H1 (cell line): Measurements from ENCODE around the gene CIT. TPM values are rescaled to one million over a fixed set of nuclear protein-coding genes. Genes with fewer than 3 reads are reported as not detected.

Experiments
- JUND ChIP-seq: IDR thresholded peaks from 2 replicates; pipeline ENCODE4 v1.6.1; 2011; ENCODE audit warnings: mild to moderate bottlenecking, improper control_type of control experiment, low read length
- POLR2A ChIP-seq, 2 experiments: IDR thresholded peaks; 1 replicate in 1 of 2; 2 replicates in 1 of 2; pipeline ENCODE4 v1.6.1; 2011; ENCODE audit warnings: low read depth in 2 of 2, low read length in 2 of 2, mild to moderate bottlenecking in 2 of 2; ENCODE audit errors: control extremely low read depth in 1 of 2
- polyA plus RNA-seq, 7 experiments: library from polyadenylated mRNA; depleted of rRNA in 3 of 7; stranded (reverse) in 5 of 7; unstranded in 2 of 7; fragments of >200 nt in 5 of 7; fragments of 200-250 nt in 2 of 7; gene quantifications; 1 replicate in 5 of 7; 2 replicates in 1 of 7; 4 replicates in 1 of 7; pipeline versions ENCODE4 v1.2.1 to v1.2.3, GENCODE V29; 2011 to 2013; ENCODE audit warnings: missing spikeins in 2 of 7, mixed read lengths in 2 of 7
- total RNA-seq: library from RNA; stranded (reverse); fragmentation: NEBNext Ultra II Directional; extraction: Animal tissue kit (Norgen Biotek cat#: 25700); gene quantifications from 2 replicates; pipeline ENCODE4 v1.2.1, GENCODE V29; 2021
- TF ChIP-seq, protein P1 (sequence below): fragments of 300-600 bp; sonication (generic); IDR thresholded peaks from 2 replicates; pipeline ENCODE4 v1.7.1; 2012; ENCODE audit warnings: low read length, moderate library complexity, mild to moderate bottlenecking, inconsistent platforms; ENCODE audit not compliant: insufficient replicate concordance
- TF ChIP-seq, protein P2 (sequence below), 3 experiments: IDR thresholded peaks; 1 replicate in 2 of 3; 2 replicates in 1 of 3; pipeline versions ENCODE4 v1.5.1 to v1.6.1; 2011; ENCODE audit warnings: low read length in 3 of 3, mild to moderate bottlenecking in 3 of 3, inconsistent platforms in 2 of 3, low read depth in 1 of 3, moderate library complexity in 1 of 3; ENCODE audit not compliant: insufficient read depth in 1 of 3; ENCODE audit errors: control extremely low read depth in 1 of 3

CIT gene
- total and polyA plus RNA-seq, 2 of the 8 experiments (the other 6 are each of a cell fraction or from before 2014, with no cell fraction given), result 17.1 to 60.9 TPM

DNA sequence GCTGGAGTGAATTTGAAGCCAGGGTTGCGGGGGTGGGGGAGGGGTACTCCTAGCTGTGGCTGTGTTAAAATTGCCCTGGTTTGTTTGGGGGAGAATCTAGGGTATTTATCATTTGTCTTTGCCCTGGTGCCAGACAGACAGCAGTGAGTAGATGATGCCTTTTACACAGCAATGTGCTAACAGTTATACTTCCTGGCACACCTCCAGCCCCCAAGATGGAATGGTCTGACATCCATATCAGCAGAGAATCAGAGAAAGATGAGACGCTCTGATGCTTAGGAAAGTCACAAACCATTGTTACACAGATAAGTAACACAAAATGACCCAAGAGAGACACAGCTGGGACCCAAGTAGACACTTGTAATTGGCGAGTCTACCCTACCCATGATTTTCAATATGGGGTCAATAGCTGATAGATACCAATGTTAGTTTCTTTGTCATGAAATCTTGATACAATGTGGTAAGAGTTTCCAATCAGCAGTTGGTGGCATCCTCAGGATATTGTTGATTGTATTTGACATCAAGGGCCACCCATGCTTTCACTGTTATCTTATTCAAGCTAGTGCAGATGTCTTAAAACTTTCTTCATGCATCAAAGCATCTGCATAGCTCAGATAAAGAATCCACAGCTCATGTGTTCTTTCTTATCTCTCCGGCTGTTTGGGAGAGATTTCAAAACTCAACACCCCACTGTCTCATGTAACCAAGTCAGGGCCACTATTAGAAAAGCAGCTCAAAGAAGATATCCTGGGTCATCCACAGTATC, 211.8 kb downstream of the CIT start (continued):
- TF ChIP-seq, protein P1, sequence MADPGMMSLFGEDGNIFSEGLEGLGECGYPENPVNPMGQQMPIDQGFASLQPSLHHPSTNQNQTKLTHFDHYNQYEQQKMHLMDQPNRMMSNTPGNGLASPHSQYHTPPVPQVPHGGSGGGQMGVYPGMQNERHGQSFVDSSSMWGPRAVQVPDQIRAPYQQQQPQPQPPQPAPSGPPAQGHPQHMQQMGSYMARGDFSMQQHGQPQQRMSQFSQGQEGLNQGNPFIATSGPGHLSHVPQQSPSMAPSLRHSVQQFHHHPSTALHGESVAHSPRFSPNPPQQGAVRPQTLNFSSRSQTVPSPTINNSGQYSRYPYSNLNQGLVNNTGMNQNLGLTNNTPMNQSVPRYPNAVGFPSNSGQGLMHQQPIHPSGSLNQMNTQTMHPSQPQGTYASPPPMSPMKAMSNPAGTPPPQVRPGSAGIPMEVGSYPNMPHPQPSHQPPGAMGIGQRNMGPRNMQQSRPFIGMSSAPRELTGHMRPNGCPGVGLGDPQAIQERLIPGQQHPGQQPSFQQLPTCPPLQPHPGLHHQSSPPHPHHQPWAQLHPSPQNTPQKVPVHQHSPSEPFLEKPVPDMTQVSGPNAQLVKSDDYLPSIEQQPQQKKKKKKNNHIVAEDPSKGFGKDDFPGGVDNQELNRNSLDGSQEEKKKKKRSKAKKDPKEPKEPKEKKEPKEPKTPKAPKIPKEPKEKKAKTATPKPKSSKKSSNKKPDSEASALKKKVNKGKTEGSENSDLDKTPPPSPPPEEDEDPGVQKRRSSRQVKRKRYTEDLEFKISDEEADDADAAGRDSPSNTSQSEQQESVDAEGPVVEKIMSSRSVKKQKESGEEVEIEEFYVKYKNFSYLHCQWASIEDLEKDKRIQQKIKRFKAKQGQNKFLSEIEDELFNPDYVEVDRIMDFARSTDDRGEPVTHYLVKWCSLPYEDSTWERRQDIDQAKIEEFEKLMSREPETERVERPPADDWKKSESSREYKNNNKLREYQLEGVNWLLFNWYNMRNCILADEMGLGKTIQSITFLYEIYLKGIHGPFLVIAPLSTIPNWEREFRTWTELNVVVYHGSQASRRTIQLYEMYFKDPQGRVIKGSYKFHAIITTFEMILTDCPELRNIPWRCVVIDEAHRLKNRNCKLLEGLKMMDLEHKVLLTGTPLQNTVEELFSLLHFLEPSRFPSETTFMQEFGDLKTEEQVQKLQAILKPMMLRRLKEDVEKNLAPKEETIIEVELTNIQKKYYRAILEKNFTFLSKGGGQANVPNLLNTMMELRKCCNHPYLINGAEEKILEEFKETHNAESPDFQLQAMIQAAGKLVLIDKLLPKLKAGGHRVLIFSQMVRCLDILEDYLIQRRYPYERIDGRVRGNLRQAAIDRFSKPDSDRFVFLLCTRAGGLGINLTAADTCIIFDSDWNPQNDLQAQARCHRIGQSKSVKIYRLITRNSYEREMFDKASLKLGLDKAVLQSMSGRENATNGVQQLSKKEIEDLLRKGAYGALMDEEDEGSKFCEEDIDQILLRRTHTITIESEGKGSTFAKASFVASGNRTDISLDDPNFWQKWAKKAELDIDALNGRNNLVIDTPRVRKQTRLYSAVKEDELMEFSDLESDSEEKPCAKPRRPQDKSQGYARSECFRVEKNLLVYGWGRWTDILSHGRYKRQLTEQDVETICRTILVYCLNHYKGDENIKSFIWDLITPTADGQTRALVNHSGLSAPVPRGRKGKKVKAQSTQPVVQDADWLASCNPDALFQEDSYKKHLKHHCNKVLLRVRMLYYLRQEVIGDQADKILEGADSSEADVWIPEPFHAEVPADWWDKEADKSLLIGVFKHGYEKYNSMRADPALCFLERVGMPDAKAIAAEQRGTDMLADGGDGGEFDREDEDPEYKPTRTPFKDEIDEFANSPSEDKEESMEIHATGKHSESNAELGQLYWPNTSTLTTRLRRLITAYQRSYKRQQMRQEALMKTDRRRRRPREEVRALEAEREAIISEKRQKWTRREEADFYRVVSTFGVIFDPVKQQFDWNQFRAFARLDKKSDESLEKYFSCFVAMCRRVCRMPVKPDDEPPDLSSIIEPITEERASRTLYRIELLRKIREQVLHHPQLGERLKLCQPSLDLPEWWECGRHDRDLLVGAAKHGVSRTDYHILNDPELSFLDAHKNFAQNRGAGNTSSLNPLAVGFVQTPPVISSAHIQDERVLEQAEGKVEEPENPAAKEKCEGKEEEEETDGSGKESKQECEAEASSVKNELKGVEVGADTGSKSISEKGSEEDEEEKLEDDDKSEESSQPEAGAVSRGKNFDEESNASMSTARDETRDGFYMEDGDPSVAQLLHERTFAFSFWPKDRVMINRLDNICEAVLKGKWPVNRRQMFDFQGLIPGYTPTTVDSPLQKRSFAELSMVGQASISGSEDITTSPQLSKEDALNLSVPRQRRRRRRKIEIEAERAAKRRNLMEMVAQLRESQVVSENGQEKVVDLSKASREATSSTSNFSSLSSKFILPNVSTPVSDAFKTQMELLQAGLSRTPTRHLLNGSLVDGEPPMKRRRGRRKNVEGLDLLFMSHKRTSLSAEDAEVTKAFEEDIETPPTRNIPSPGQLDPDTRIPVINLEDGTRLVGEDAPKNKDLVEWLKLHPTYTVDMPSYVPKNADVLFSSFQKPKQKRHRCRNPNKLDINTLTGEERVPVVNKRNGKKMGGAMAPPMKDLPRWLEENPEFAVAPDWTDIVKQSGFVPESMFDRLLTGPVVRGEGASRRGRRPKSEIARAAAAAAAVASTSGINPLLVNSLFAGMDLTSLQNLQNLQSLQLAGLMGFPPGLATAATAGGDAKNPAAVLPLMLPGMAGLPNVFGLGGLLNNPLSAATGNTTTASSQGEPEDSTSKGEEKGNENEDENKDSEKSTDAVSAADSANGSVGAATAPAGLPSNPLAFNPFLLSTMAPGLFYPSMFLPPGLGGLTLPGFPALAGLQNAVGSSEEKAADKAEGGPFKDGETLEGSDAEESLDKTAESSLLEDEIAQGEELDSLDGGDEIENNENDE, result no peak
- TF ChIP-seq POLR2A (IDR thresholded peaks at IDR 0.05; ENCODE audit: control extremely low read depth in 1 of 2, low read depth in 2 of 2, low read length in 2 of 2) (no peak), JUND (no peak)
- TF ChIP-seq, protein P2, sequence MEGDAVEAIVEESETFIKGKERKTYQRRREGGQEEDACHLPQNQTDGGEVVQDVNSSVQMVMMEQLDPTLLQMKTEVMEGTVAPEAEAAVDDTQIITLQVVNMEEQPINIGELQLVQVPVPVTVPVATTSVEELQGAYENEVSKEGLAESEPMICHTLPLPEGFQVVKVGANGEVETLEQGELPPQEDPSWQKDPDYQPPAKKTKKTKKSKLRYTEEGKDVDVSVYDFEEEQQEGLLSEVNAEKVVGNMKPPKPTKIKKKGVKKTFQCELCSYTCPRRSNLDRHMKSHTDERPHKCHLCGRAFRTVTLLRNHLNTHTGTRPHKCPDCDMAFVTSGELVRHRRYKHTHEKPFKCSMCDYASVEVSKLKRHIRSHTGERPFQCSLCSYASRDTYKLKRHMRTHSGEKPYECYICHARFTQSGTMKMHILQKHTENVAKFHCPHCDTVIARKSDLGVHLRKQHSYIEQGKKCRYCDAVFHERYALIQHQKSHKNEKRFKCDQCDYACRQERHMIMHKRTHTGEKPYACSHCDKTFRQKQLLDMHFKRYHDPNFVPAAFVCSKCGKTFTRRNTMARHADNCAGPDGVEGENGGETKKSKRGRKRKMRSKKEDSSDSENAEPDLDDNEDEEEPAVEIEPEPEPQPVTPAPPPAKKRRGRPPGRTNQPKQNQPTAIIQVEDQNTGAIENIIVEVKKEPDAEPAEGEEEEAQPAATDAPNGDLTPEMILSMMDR (IDR thresholded peaks at IDR 0.05; ENCODE audit: control extremely low read depth in 1 of 3, insufficient read depth in 1 of 3, low read depth in 1 of 3, low read length in 3 of 3), result no peak
